Stomach (tissue), 4 donors: ENCODE data around the gene ADAM8.

Source experiments
- CTCF ChIP-seq, 7 experiments: fragments of 450-650 bp in 4 of 7; fragments of 200-600 bp in 3 of 7; sonication (generic) in 3 of 7; IDR thresholded peaks; one replicate each; pipeline ENCODE4 v1.5.1; 2016 to 2019; ENCODE audit warnings: antibody characterized with exemption in 7 of 7, control low read depth in 2 of 7, mild to moderate bottlenecking in 1 of 7
- POLR2A ChIP-seq, 4 donors: fragments of 450-650 bp; IDR thresholded peaks; one replicate each; pipeline ENCODE4 v1.6.1; 2016; ENCODE audit warnings: antibody characterized with exemption in 4 of 4, control low read depth in 2 of 4, mild to moderate bottlenecking in 1 of 4, moderate library complexity in 1 of 4

- no peak for TF ChIP-seq CTCF (IDR thresholded peaks at IDR 0.05)
- no peak for TF ChIP-seq POLR2A (IDR thresholded peaks at IDR 0.05)
Measured at GRCh38 chr10:133218891-133219290, 57.8 kb downstream of the ADAM8 start.
